Mucosa of stomach (tissue), 1 donor: ENCODE results near the gene NOVA2.

Experiments
- H3K27me3 ChIP-seq: one replicate; pipeline ENCODE4 v1.7.0; 2013; ENCODE audit warnings: mild to moderate bottlenecking, low read length; ENCODE audit not compliant: control insufficient read depth, insufficient read depth
- H3K36me3 ChIP-seq: one replicate; pipeline ENCODE4 v1.7.0; 2013; ENCODE audit warnings: low read length; ENCODE audit not compliant: control insufficient read depth, insufficient read depth
- H3K4me1 ChIP-seq: one replicate; pipeline ENCODE4 v1.7.0; 2013; ENCODE audit warnings: mild to moderate bottlenecking, low read length; ENCODE audit not compliant: control insufficient read depth, insufficient read depth
- H3K4me3 ChIP-seq: one replicate; pipeline ENCODE4 v1.7.0; 2013; ENCODE audit warnings: low read length
- H3K9ac ChIP-seq: one replicate; pipeline ENCODE4 v1.7.0; 2013; ENCODE audit warnings: mild to moderate bottlenecking, low read length, moderate library complexity
- H3K9me3 ChIP-seq: one replicate; pipeline ENCODE4 v1.7.0; 2013; ENCODE audit warnings: mild to moderate bottlenecking, low read length, moderate library complexity; ENCODE audit not compliant: control insufficient read depth
- donor health status: Pancreatic carcinoma.

NOVA2 gene

GRCh38 chr19:45954156-45954555 is 19.5 kb downstream of the NOVA2 start:
- Histone ChIP-seq H3K9me3 (peaks cover 3% of the 10 kb centered on the region), H3K9ac (no peak overlapping the region), H3K36me3 (no peaks in the 10 kb centered on the region), H3K4me3 (no peak overlapping the region), H3K4me1 (no peaks in the 10 kb centered on the region), H3K27me3 (no peaks in the 10 kb centered on the region)

GRCh38 chr19:45953676-45954075 is 20.0 kb downstream of the NOVA2 start:
- Histone ChIP-seq H3K9me3 (peaks cover 3% of the 10 kb centered on the region), H3K36me3 (no peaks in the 10 kb centered on the region), H3K9ac (no peak overlapping the region), H3K4me3 (no peak overlapping the region), H3K4me1 (no peaks in the 10 kb centered on the region), H3K27me3 (no peaks in the 10 kb centered on the region)

GRCh38 chr19:45952686-45953505 is 20.8 kb downstream of the NOVA2 start:
- no peaks in the 10 kb centered on the region for H3K36me3 ChIP-seq
- no peaks in the 10 kb centered on the region for H3K27me3 ChIP-seq
- H3K4me3 ChIP-seq = no peak overlapping the region
- H3K9me3 ChIP-seq = peaks cover 3% of the 10 kb centered on the region
- H3K4me1 ChIP-seq = no peaks in the 10 kb centered on the region
- no peak overlapping the region for H3K9ac ChIP-seq

- H3K9ac ChIP-seq = no peak overlapping the region
These were observed 21.4 kb downstream of the NOVA2 start for GRCh38 chr19:45952341-45952685.

GRCh38 chr19:45947926-45948325 is 25.7 kb downstream of the NOVA2 start:
- Histone ChIP-seq H3K36me3 (no peaks in the 10 kb centered on the region), H3K9ac (no peak overlapping the region), H3K4me1 (no peaks in the 10 kb centered on the region), H3K4me3 (no peak overlapping the region), H3K27me3 (no peaks in the 10 kb centered on the region), H3K9me3 (no peaks in the 10 kb centered on the region)

More at GRCh38 chr19:45952341-45952685, 21.4 kb downstream of the NOVA2 start:
- no peaks in the 10 kb centered on the region for H3K27me3 ChIP-seq
- H3K4me3 ChIP-seq = no peak overlapping the region
- no peaks in the 10 kb centered on the region for H3K36me3 ChIP-seq
- H3K4me1 ChIP-seq = no peaks in the 10 kb centered on the region
- H3K9me3 ChIP-seq = peaks cover 3% of the 10 kb centered on the region

GRCh38 chr19:45940515-45940805 is 33.2 kb downstream of the NOVA2 start:
- H3K36me3 ChIP-seq = no peaks in the 10 kb centered on the region
- H3K9ac ChIP-seq = no peak overlapping the region
- H3K4me1 ChIP-seq = no peaks in the 10 kb centered on the region
- peaks cover 33% of the 10 kb centered on the region for H3K27me3 ChIP-seq
- no peaks in the 10 kb centered on the region for H3K9me3 ChIP-seq
- no peak overlapping the region for H3K4me3 ChIP-seq

GRCh38 chr19:45939792-45940514 is 33.7 kb downstream of the NOVA2 start:
- Histone ChIP-seq H3K9ac (no peak overlapping the region), H3K36me3 (no peaks in the 10 kb centered on the region), H3K27me3 (peaks cover 37% of the 10 kb centered on the region), H3K9me3 (no peaks in the 10 kb centered on the region), H3K4me1 (no peaks in the 10 kb centered on the region), H3K4me3 (no peak overlapping the region)

GRCh38 chr19:45938733-45939319 is 34.8 kb downstream of the NOVA2 start:
- no peaks in the 10 kb centered on the region for H3K4me1 ChIP-seq
- H3K9me3 ChIP-seq = no peaks in the 10 kb centered on the region
- H3K36me3 ChIP-seq = no peaks in the 10 kb centered on the region
- H3K4me3 ChIP-seq = no peak overlapping the region
- peaks cover 43% of the 10 kb centered on the region for H3K27me3 ChIP-seq
- H3K9ac ChIP-seq = no peak overlapping the region

GRCh38 chr19:45935267-45935666 is 38.4 kb downstream of the NOVA2 start:
- H3K9ac ChIP-seq = no peak overlapping the region

GRCh38 chr19:45934551-45935230 is 39.0 kb downstream of the NOVA2 start:
- Histone ChIP-seq H3K4me1 (no peaks in the 10 kb centered on the region), H3K27me3 (peaks cover 48% of the 10 kb centered on the region), H3K4me3 (no peak overlapping the region), H3K9me3 (no peaks in the 10 kb centered on the region), H3K9ac (no peak overlapping the region), H3K36me3 (no peaks in the 10 kb centered on the region)

More at GRCh38 chr19:45935267-45935666, 38.4 kb downstream of the NOVA2 start:
- Histone ChIP-seq H3K4me3 (no peak overlapping the region), H3K36me3 (no peaks in the 10 kb centered on the region), H3K4me1 (no peaks in the 10 kb centered on the region), H3K27me3 (peaks cover 50% of the 10 kb centered on the region), H3K9me3 (no peaks in the 10 kb centered on the region)

- Histone ChIP-seq H3K4me1 (no peaks in the 10 kb centered on the region), H3K9ac (no peak overlapping the region), H3K36me3 (no peaks in the 10 kb centered on the region), H3K4me3 (no peak overlapping the region), H3K9me3 (no peaks in the 10 kb centered on the region), H3K27me3 (peaks cover 39% of the 10 kb centered on the region)
These were observed 39.9 kb downstream of the NOVA2 start for GRCh38 chr19:45933759-45934158.

GRCh38 chr19:45931055-45931454 is 42.6 kb downstream of the NOVA2 start:
- Histone ChIP-seq H3K4me1 (peaks cover 8% of the 10 kb centered on the region), H3K27me3 (peaks cover 27% of the 10 kb centered on the region), H3K4me3 (no peak overlapping the region), H3K9ac (no peak overlapping the region), H3K36me3 (no peaks in the 10 kb centered on the region), H3K9me3 (no peaks in the 10 kb centered on the region)
